Left hindlimb (tissue), 1 donor: Measurements from ENCODE around the gene RNF5.

ENCODE experiments used
- DNase-seq: peaks from one replicate; pipeline ENCODE4 v3.0.0-alpha.2; 2018

The RNF5 gene

GRCh38 chr6:32152769-32153563 lies 25.2 kb upstream of the RNF5 start:
- DNase-seq: no peak

DNA sequence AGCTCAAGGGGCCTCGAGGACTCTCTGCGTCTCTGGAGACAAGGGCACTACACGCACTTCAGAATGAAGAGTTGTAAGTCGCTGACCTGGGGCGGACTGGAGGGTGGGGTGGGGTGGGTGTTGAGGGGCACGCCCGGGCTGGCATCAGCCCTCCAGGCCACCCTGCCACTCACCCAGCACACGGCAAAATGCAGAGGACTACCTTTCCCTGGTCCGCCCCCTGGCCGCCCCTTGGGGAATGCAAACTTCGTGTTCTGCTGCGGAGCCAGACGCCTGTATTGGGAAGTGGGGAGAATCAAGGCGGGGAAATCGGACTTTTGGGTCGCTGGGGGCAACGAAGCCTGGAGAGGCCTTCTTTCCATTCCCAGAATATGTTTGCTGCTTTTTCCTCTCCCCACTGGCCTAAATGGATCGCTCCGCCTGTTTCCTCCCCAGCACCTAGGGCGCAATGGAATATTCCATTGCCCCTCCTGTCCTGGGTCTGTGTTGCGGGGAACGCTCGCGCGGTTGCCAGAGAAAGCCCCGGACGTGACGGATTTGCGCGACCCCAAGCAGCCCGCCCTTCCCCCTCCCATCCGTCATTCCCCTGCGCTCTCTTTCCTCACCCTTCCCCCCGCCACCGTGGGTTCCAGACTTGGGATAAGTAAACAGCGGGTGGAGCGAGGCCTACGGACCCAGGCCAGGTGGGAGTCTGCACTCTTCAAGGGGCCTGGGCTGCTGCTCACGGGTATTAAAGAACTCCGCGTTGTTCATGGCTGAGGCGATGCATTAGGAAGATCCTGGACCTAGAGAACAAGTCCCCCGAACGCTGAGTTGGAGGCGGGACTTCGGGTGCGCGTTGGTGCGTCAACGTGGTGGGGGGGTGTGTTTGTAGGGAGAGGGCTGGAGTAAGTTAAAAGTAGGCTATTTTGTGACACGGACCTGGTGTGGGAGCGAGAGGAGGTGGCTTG lies 24.4 kb upstream of the RNF5 start, which contains the start of gene PPT2:
Gene PPT2, plus strand, starts transcription at position 578 of the 950 bp plus-strand sequence. CDS start 454 bp downstream, outside the sequence.
- DNase-seq: peak; percentile 96

GRCh38 chr6:32154514-32155161 lies 23.6 kb upstream of the RNF5 start:
- DNase-seq: peak; percentile 72

- DNase-seq: no peak
Measured at GRCh38 chr6:32156891-32157290, 21.3 kb upstream of the RNF5 start.

DNA sequence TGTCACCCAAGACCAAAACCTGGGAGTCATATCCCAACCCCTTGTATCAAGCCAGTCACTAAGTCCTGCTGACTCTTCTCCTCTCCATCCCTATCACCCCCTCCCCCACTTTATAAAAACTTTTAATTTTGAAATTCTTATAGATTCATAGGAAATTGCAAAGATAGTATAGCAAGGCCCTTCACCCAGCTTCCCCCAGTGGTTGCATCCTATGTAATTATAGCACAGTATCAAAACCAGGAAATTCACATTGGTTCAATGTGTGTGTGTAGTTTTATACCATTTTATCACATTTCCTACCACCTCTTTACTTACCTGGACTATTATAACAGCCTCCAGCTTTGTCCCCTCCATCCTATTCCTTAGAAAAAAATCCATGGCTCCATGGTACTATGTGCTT lies 20.2 kb upstream of the RNF5 start:
- no peak for DNase-seq

DNA sequence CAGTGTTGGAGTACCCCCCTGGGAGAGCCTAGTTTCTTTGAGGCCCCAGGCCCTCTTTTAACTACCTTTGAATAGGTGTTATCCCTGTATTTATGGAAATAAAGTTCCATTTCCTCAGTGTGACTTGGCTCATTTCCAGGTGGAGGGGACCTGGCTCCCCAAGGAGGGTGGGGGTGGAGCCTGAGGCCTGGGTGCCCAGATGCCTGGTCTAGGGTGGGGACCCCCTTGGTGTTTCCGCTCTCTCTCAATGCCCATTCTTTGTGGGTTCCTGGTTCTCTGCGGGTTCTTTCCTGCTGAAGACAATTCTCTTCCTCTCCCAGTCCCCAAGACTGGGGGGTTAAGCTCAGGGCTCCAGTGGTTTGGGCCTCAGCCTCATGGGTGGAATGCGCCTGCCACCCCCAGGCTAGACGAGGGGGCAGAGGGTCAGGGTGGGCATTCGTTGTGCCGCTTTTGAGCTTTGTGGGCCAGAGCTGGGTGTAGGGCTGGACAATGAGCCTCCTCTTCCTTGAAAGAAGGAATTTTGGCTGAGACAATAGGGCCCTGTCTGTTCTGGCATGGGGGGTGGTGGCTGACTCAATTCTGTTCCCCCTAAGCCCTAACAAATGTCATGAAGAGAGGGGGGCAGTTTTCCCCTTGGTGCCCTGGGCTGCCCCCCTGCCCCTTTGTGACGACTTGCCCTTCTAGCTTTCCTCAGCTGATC lies 14.5 kb upstream of the RNF5 start:
- DNase-seq: no peak

GRCh38 chr6:32164295-32164694 lies 13.9 kb upstream of the RNF5 start, which contains the start of gene EGFL8:
EGFL8 (plus strand) TSS chr6:32164595; CDS start chr6:32166166, 1,571 bp downstream.
- DNase-seq: no peak

DNA sequence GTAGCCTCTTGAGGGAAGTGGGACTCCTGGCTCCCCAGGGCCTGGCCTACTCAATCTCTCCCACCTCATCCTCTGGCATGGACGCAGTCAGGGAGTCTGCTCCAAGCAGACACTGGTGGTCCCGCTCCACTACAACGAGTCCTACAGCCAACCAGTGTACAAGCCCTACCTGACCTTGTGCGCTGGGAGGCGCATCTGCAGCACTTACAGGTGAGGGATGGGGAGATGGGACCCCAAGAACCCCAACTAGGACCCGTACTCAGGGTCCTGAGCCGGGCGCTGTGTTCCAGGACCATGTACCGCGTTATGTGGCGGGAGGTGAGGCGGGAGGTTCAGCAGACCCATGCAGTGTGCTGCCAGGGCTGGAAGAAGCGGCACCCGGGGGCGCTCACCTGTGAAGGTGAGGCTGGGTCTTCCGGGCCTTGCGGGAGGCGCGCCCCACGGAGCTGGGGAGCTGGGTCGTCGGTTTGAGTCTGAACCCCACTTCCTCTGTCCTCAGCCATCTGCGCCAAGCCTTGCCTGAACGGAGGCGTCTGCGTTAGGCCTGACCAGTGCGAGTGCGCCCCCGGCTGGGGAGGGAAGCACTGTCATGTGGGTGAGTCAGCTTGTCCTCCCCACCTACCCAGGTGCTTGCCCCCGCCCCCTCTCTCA lies 11.7 kb upstream of the RNF5 start:
- DNase-seq: no peak

- no peak for DNase-seq
Measured at GRCh38 chr6:32167154-32167760, 10.9 kb upstream of the RNF5 start.

DNA sequence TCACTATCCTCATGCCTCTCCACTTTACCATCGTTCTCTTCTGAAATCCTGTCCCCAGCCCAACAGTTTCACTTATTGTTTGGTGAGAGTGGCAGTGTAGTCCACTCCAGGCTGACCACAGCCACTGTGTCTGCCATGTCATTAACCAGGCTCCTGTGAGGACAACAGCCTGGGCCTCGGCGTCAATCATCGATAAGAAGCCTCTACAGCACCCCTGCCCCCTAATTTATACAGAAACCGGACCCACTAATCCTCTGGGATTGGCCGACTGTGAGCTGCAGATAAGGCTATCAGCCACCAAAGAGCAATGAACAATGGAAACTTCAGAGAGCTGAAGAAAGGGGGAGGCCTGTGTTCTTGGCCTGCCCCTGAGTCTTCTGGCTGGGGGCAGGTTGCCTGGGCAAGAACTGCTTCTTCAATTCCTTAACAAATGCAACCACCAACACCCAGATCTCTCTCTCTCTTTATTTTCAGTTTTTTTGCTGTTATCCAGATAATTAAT lies 10.4 kb upstream of the RNF5 start:
- no peak for DNase-seq

DNA sequence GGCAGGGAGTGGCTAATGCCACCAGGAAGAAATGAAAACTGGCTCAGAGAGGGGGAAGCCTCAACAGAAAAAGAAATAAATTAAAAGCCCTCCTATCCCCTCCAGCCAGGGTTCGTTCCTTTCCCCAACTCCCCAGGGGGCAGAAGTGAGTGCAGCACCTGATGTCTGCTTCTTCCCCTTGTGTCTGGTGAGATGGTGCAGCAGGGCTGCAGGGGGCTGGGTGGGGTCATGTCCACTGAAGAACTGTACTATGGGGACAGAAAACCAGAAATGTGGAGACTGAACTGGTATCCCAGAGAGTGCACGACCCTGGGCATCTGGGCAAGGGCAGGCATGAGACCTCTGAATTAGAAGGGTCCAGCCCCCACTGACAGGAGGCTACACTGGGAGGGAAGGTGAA lies 9.9 kb upstream of the RNF5 start:
- no peak for DNase-seq

DNA sequence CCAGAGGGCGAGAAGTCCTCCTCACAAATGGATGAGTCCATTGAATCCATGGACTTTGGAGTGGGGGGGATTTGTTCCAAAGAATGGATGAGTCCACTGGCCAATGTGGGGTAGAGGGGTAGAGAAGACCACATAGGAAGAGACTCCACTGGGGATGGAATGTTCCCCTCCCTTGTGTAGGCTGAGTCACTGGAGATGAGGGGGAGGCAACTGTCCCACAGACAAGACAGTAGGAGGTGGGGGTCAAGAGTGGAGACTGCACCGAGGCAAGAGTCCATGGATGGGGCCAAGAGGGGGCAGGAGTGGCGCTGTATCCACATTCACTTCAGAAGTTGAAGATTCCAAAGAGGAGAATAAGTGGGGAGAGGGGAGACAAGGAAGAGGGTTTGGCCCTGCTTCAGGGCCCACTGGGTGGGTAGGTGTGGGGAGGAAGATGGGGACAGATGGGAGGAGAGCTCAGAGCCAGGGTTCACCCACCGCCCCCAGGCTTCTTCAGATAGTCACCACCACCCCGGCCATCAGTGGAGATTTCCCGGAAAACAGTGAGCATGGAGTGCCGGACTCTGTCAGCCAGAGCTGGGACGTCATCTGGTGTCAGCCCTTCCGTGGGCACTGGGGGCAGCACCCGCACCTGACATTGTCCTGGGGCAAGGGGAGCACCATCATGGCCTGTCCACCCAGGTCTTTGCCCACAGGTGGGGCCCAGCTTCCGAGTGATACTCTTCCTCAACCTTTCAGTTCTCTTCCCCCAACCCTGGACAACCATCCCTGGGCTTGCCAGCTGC lies 9.2 kb upstream of the RNF5 start:
- peak; percentile 16 for DNase-seq

GRCh38 chr6:32170294-32170693 lies 7.9 kb upstream of the RNF5 start:
- no peak for DNase-seq

DNA sequence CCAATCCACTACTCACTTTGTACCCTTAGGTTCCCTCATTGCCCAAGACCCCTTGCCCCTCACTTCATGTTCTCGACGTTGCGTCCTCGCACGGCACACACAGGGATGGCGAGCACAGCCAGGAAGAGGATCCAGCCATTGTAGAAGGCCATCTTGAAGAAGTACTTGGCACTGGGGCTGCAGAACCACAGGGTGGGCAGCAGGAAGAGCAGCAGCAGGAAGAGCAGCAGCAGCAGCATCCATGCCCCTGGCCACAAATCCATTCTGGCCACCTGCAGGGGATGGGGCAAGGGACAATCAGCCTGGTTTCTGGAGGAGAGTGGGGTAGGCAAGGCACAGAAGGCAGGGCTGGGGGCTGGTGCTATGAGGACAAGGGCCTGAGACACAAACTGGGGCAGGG lies 7.0 kb upstream of the RNF5 start:
- DNase-seq: no peak

GRCh38 chr6:32173051-32173727 lies 5.0 kb upstream of the RNF5 start:
- DNase-seq: peak; percentile 15

DNA sequence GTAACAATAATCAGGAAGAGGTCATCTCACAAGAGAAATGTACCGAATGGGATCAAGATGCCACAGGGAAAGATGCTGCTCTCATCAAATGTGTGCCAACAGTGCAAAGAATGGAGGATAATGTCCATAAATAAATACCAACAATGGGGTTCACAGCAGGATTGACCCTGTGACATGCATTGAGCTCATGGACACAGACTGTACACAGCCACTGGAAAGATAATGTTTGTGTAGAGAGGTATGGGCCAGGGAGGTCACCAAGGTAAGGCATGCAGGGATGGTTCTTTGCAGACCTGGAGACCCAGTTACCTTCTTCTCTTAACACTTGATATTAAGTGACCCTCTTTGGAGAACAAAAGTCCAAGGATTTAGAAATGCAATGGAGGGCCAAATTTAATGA lies 3.8 kb upstream of the RNF5 start:
- DNase-seq: no peak

DNA sequence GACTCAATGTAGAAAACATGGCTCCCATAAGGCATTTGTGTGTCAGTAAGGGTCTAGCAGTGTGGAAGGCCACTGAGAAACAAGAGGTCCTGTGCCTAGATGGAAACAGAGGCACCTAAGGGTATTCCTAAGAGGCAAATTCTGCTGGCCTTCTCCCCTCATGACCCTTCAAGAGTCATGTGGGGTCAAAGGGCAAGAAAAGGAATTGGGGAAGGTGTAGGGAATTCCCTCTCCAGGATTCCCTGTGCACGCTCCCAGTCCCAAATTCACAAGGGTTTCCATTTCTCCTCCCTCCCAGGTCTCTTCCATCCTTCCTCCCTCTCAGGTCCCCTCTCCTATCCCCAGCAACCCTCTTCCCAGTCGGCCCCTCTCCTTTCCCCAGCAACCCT lies 2.9 kb upstream of the RNF5 start:
- DNase-seq: no peak

DNA sequence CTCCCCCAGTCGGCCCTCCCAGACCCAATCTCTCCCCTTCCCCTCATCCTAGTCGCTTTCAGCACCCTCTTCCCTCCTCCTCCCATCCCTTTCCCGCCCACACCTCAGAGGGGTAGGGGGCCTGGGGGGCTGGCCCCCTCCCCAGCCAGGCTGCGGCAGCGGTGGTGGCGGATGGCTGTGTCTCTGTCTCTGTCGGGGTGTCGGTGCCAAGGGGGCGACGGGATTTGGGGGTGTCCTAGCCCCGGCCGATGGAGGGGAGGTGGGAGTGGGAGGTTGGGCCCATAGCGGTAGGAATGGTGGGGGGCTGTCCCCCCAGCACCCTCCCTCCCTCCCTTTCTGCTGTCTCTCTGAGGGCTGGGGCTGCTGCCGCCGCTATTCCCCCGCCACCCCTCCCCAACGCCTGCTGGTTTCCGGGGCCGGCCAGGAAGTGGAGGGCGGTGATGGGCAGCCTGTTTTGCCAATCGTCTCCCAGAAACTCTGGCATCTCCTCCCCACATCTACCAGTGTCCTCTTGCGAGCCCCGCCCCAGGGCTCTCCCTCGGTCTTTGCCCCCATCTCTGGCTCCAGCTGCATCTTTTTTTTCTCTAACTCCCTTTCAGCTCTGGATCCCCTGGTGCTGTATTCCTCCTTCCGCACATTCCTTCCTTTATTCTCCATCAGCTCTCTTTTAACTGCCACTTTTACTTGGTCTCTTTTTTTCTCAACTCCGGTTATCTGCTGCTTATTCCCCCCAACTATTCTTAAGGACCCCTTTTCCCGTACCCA lies 2.3 kb upstream of the RNF5 start, which contains the start of gene AGPAT1:
Gene AGPAT1, minus strand, starts transcription at position 374 of the 765 bp plus-strand sequence. CDS start 4,588 bp downstream, outside the sequence.
- peak; percentile 99 for DNase-seq
